GM19240 (cell line): Measurements from ENCODE around the gene UMPS.
"Not testable (repeated sequence)": the region's sequence is repeated elsewhere in the genome, so short reads cannot be mapped to it uniquely, and the experiment has no call there.

Experiments used
- DNase-seq: peaks from one replicate; pipeline ENCODE4 v3.0.0; 2011; ENCODE audit warnings: low spot score; ENCODE audit not compliant: insufficient read length

UMPS gene

DNA sequence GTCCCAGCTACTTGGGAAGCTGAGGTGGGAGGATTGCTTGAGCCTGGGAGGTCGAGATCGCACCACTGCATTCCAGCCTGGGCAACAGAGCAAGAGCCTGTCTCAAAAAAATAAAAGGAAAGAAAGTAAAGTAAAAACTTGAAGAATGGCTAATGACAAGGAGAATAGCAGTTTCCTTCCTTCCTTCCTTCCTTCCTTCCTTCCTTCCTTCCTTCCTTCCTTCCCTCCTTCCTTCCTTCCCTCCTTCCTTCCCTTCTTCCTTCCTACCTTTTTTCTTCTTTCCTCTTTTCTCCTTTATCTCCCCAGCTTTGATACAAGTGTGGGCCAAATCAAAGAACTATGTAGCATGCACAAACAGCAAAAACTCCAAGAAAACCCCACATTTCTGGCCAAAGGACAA, 23.0 kb upstream of the UMPS start:
- not testable (repeated sequence) for DNase-seq

DNA sequence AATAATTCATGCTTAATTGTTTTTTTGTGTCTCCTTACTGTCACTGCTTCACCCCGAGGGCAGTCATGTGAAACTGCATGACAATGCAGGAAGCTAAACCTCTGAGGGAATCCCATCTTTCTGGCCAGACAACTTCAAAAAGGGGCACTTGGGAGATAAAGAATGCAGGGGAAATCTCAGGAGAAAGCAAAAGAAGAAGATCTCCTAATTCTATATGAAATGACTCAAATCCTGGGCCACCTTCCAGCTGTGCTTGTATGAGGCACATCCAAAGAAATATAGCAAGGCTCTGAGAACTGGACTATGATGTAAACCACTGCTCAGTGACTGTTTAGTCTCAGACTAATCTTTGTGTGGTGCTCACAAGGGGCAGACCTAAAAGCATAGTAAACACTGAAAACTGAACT, 22.6 kb upstream of the UMPS start:
- no peak for DNase-seq

DNA sequence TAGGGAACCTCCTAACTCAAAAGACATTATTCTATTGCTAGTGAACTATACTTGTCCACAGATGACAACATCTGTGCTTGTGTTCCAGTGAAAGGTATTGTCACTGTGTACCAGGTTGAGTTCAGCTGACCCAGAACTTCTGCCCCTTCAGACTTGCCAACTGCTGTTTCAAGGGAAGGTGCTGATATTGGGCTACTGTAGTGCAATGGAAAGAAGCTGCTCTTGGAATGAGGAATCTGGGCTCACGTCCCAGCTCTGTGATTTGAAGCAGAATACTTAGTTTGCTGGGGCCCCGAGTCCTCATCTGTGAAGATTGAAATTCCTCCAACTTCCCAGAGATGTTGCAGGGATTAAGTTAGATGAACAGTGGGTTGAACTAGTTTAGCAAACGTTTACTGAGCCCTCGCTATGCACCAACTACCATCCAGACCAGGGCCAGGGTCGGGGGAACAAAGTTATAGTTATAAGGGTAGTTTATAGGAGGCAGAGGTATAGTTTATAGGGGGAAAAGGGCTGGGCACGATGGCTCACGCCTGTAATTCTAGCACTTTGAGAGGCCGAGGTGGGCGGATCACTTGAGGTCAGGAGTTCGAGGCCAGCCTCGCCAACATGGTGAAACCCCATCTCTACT, 15.9 kb upstream of the UMPS start:
- no peak for DNase-seq

DNA sequence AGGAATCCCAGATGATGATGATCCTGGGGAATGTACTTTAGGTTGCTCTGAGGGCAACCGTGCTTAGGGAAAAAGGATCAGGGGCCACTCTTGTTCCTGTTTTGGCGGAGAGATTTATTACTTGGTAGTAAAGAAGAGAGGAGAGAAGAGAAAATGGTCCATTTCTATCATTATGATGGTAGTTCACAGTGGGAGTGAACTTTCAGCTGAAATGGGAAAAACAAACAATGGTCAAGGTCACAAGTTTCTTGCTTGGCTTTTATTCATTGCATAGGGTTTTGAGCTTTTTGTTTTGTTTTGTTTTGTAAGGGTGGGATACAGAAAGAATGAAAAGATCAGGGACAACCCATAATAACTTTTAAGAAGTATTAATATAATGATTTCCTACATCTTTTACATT, 7.7 kb upstream of the UMPS start:
- DNase-seq = no peak

DNA sequence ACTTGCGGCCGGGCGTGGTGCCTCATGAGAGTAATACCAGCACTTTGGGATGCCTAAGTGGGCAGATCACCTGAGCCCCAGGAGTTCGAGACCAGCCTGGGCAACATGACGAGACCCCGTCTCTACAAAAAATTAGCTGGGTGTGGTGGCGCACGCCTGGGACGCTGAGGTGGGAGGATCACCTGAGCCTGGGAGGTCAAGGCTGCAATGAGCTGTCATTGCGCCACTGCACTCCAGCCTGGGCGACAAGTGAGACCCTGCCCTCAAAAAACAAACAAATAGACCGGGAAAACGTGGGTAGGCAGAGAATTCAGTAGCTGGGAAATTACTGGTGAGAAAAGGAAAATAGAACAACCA, 667 bp downstream of the UMPS start:
- no peak for DNase-seq

DNA sequence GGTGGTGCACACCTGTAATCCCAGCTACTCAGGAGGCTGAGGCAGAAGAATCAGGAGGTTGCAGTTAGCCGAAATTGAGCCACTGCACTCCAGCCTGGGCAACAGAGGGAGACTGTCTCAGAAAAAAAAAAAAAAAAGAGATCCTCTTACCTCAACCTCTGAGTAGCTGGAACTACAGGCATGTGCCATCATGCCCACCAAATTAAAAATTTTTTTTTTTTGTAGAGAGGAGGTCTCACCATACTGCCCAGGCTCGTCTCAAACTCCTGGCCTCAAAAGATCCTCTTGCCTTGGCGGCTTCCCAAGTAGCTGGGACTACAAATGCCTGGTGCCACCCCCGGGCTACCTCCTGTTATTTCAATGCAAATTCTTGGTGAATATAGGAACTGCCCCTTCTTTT, 1.5 kb downstream of the UMPS start:
- no peak for DNase-seq

DNA sequence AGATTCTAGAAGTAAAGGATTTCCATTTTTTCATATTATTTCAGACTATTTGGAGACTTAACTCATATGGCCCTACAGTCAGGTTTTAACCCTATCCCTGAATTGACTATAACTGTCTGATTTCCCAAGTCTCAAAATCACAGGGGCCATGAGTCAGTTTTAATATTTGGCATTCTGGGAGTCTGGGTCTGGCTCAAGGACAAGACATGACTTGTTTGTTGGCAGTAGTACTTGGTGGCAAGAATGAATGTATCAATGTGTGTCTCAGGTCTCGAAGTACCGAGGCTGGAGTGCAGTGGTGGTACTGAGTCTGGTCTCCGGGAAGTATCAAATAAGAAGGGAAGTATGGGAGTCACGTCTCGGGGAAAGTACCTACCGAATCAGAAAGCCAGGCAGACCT, 10.8 kb downstream of the UMPS start:
- DNase-seq = no peak

DNA sequence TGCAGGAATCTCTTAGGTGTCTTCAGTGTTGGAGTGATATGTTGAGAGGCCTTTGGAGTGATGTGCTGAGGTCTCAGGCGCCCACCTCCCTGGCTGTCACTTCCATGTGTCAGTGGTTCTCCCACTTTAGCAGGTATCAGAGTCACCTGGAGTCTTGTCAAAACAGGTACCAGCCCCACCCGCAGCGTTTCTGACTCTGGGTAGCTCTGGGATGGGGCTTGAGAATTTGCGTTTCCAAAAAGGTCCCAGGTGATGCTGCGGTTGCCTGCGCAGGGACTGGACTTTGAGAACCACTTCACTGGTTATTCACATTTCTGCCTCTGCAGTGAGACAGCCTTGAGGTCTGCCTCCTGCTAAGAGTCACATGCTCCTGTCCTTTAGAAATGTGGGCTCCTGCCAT, 15.5 kb downstream of the UMPS start:
- no peak for DNase-seq

DNA sequence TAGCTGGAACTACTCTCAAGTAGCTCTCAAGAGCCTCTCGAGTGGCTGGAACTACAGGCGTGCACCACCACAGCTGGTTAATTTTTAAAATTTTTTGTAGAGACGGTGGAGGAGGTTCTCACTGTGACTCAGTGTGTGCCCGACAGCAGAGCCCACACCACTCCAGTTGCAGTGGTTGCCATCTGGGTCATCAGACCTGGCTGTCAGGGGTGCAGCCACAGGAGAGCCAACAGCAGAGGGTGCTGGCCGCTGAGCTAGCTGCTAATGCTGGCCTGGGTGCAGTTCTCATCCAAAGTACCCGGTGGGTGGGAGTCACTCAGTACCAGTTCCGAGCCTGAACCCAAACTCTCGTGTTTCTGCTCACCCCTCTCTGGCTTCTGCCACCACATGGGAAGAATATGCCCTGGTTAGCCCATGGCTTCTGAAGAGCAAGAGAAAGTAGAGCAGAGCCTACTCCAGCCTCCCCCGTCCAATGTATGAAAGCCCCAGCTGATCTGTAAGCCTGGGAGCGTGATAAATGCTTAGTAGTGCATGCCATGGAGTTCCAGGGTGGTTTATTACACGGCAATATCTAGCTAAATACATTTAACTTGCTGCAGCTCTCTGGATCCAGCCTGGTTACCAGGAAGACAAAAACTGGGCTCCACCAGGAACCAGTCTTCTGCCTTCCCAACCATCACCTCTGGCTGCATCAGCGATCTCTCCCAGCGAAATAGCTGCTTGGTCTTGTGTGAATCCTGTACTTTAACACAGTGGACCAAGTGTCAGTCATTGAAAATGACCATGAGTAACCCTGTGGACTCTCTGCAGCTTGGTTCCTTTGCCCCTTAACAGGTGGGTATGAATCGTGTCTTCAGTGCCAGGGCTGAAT, 17.1 kb downstream of the UMPS start:
- no peak for DNase-seq

DNA sequence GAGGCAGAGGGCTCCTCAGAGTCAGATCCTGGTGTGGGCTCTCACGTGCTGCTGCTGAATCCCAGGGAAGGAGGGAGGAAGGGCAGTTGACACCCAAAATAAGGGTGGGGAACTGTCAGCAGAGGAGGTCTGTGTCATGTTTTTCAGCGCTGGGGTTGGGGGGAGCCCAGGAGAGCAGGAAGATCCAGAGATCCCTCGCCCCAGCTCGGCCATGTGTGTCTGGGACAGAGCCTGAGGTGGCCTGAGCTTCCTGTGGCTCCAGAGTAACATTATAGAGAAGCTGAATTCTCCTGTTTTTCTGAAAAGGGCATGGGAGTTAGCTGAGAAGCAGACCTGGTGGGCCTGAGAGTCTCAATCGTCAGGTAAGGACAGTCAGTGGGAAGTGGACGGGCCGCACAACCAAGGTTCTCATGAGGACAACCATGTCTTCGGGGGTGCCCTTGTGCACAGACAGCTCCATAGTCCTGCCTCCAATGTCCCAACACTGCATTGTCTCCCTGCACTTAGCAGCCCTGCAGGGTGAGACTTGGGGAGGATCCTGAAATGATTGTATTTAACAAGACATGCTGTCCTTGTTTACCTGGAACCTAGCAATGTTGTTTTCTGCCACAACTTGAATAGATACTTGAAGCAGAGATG, 18.4 kb downstream of the UMPS start:
- no peak for DNase-seq

DNA sequence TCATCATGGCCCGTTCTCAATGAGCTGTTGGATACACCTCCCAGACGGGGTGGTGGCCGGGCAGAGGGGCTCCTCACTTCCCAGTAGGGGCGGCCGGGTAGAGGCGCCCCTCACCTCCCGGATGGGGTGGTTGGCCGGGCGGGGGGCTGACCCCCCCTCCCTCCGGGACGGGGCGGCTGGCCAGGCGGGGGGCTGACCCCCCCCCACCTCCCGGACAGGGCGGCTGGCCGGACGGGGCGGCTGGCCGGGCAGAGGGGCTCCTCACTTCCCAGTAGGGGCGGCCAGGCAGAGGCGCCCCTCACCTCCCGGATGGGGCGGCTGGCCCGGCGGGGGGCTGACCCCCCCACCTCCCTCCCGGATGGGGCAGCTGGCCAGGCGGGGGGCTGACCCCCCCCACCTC, 19.6 kb downstream of the UMPS start:
- DNase-seq = not testable (repeated sequence)

DNA sequence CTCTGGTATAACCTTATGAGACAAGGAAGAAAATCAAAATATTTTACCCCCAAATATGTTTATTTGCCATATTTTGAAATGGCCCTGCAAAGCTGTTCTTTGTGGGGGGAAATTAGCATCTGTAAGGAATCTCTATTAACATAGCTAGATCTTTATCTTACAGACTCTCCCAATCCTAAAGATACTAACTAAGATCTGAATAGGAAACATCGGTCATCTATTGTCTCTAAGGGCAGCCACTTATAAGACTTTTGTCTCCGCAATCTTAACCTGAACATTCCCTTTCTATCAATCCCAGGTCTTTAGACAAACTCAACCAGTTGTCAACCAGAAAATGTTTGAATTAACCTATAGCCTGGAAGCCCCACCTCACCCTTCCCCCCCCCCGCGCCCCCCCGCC, 21.2 kb downstream of the UMPS start:
- DNase-seq = no peak

DNA sequence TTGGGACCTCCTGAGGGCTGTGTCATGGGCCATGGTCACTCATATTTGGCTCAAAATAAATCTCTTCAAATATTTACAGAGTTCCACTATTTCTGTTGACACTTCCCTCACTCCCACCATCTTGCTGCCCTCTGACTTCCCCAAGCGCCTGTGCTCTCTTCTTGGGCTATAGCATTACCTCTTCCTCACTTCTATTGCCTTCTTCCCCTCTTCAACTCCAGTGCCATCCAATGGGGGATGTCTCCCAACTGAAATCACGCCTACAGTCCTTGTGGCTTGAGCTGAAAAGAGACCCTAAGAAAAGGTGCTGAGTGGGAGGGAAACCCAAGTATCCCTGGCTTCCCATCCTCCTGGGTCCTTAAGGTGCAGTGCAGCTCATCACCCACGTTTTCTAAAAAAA, 21.8 kb downstream of the UMPS start:
- DNase-seq = no peak

DNA sequence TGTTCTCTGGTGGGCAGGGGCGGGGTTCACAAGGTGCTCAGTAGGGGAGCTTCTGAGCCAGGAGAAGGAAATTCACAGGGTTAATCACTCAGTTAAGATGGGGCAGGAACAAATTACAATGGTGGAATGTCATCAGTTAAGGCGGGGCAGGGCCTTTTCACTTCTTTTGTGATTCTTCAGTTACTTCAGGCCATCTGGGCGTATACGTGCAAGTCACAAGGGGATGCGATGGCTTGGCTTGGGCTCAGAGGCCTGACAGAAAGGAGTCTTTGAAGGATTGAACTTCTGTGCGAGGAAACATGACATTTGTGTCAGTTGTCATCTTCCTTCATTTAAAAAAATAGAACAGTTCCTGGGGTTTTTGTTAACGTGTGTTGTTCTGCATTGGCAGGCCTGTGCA, 27.7 kb downstream of the UMPS start:
- not testable (repeated sequence) for DNase-seq

DNA sequence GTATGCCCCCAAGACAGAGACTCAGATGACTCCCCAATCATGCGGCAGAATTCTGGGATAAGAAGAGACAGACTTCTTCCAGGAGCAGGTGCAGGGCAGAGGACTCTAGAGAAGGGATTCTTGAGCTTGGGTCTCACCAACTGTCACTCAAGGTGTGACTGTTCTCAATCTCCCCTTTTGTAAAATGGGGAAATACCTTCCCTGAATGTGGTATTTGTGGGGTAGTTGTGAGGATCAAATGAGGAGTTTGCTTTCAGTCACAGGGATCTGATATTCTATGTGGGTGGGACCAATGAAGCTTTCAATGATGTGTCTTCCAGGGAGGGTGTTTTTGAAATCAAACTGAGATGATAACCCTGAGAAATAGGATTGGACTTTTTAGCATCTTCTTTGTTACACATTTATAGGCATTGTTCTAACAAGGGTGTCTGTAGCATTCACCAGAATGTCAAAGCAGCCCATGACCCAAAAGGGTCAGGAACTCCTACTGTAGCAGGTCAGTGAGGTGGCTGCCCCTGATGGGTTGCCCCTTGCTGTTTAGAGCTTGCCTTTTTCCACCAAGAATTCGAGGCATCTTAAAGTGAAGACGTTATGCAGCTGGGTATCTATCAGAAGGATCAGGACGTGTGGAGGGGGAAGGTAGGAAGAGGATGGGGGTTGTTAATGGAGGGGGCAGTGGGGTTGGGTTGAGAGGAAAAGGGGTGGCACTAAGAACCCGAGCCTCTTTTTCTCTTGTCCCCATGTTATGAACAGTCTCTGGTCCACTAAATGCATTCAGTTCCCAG, 28.8 kb downstream of the UMPS start:
- no peak for DNase-seq

DNA sequence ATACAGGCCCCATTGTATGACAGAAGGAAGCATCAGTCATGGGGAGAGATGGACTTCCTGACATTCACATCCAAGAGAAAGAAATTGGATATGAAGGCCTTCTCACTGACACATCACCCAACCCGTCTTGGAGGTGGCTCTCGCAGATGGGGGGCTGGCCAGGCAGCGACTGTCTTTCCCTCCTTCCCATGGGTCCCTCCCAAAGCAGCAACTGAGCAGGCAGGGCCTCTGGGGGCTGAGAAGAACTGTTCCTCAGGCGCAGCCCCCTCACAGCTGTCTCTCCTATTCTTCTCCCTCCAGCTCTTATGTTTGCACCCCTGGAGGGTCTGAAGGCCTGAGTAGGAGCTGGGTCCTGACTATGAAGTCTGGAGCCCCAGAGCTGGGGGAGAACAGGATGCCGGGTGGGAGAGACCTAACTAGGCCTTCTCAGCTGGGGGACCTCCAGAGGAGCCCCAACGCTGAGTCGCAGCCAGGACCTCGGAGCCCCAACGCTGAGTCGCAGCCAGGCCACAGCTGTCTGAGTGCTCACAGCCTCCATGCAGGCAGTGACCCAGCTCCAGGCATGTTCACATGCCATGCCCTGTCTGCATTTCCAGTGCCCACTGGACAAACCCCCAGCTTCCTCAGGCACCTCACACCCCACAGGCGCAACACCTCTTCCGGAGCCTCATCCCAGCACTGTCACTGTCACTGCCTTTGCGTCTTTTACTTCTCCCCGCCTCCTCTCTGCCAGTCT, 29.6 kb downstream of the UMPS start:
- no peak for DNase-seq

DNA sequence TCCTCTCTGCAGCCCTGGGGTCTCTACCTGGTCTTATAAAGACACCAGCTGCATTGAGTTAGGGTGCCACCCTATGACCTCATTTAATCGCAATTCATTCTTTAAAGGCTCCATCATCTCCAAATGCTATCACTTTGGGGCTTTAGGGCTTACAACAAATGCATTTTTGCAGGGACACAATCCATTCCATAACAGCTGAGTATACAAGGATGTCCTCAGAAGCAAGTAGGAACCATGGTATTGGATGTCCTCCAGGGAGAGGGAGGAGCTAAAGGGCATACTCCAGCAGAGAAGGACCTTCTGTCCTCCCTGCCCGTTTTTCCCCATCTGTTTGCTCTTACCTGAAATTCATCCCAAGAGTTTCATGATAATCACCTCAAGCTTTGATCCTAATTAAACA, 30.3 kb downstream of the UMPS start:
- no peak for DNase-seq

DNA sequence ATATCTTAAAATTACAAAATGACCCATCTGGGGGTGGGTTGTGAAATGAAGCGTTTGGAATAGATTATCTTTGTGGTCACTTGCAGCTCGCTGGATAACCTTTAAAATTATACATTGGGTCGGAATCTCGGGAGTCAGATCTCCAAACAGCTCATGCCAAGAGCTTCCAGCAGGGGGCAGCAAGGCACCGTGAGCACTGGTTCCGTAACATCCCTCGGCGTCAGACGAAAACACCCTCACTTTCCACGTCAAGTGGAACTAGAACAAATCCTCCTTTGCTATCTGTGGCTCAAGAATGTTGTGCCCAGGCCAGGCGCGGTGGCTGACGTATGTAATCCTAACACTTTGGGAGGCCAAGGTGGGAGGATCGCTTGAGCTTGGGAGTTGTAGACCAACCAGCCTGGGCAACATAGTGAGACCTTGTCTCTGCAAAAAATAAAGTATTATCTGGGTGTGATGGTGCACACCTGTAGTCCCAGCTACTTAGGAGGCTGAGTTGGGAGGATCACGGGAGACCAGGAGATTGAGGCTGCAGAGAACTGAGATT, 31.1 kb downstream of the UMPS start:
- DNase-seq = peak; percentile 83

DNA sequence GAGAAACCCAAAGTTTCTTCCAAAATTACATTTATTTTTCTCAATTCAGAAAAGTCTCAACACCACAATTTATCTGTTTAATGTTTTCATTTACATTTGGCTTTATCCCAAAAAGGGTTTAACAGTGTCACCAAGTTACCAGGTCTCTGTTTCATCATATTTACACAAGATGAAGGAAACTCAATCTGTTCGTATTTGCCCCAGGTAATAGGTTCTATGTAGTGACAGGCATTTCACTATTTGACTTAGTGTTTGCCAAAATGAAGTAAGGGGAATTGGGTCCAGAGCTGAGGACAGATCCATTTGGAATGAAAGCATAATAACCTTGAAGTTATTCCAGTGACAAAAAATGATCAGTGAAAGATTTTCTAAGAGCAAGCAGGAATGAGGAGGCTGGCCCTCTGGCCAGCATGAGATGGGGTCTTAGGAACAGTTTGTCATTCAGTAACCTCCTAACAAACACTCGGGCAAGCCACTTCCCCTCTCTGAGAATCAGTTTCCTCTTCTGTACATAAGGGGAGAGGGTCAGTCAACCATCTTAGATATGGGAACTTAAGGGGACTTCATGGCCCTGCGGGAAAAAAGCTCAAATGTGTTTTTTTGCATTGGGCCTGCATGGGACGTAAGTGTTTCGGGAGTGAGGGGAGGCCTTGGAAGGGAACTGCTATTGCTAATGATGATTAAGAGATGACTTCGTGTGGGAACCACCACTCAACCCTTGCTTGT, 31.8 kb downstream of the UMPS start:
- DNase-seq = no peak

DNA sequence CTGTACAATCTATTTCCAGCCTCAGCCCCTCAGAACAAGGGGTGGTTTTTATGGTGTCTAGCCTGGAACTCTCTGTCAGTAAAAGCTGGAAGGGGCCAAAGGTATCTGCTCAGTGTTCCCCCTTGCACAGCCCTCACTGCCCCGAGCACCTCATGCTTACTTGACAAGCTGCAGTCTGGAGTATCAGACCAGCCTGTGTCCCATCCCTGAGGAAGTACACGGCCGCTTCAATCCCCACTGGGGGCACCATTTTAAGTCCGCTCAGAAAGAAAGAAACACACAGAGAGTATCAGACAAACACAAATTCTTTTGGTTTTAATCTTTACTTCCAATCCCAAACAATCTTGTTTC, 32.4 kb downstream of the UMPS start:
- no peak for DNase-seq
